ENCODE data around the gene CXCR5.
A peak's percentile ranks its signal among the peaks of the same experiment; 100 is the strongest.
"Not testable (repeated sequence)": the region's sequence is repeated elsewhere in the genome, so short reads cannot be mapped to it uniquely, and the experiment has no call there.

CXCR5 gene, protein sequence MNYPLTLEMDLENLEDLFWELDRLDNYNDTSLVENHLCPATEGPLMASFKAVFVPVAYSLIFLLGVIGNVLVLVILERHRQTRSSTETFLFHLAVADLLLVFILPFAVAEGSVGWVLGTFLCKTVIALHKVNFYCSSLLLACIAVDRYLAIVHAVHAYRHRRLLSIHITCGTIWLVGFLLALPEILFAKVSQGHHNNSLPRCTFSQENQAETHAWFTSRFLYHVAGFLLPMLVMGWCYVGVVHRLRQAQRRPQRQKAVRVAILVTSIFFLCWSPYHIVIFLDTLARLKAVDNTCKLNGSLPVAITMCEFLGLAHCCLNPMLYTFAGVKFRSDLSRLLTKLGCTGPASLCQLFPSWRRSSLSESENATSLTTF

DNA sequence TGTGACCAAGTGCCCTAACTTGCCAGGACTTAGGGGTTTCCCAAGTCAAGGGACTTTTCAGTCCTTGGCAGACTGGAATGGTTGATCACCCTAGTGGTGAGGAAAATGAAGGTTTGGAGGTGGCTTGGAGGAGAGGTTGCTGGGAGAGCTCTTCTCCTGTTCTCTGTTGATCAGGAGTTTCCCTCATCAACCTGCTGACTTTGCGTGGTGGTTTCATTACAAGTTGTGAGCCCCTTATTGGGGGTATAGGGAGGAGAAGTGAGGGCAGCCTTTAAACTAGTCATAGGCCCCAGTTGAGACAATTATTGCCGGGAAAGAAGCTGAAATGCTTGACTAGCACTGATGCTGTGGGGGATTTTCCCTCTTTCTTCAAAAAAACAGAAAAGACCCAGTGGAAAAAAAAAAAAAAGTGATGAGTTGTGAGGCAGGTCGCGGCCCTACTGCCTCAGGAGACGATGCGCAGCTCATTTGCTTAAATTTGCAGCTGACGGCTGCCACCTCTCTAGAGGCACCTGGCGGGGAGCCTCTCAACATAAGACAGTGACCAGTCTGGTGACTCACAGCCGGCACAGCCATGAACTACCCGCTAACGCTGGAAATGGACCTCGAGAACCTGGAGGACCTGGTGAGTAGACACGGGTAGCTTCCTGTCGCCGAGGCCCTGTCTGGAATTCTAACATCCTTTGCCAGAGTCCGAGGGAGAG is at the start of gene CXCR5:
TSS of gene CXCR5 (plus strand) at position 525 of the 704 bp plus-strand sequence. CDS start at position 575, 50 bp downstream.
- DNase-seq (ENCODE audit: low read depth in 2 of 2), result no peak

DNA sequence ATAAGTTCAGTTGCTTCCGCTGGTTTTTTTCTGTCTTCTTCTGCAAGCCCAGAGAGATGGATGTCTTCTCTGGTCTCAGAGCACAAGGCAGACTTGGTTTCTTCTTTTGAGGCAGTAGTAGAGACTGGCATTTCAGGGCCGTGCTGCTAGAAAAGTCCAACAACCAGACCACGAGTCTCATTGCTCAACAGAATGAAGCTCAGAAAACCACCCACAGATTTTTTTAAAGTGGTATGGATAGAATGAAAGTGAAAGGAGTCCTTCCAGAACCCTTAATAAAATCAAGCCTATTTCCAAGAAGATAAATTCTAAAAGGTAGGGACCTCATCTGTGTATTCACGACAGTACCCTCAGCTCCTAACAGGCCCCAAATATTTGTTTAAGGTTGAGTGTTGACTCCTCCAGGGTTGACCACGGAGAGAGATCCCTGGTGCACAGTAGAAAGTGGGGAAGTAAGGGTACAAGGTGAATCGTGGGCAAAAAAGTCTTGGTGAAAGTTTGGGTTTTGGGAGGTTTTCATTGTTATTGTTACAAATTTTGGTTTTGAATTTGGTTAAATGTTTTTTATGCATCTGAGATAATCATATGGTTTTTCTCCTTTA is 49.2 kb upstream of the CXCR5 start:
- DNase-seq (ENCODE audit: low read depth in 2 of 2), result no peak

DNA sequence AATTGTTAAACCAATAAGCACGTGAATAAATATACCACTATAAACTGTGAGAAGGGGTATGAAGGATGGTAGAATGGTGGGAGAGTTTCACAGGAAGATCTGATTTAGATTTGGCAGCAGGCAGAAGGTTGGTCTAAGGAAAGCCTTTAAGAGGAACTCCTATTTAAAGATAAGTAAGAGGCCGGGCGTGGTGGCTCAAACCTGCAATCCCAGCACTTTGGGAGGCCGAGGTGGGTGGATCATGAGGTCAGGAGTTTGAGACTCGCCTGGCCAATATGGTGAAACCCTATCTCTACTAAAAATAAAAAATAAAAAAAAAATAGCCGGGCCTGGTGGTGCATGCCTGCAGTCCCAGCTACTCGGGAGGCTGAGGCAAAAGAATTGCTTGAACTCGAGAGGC is 45.8 kb upstream of the CXCR5 start:
- DNase-seq (ENCODE audit: low read depth in 2 of 2), result no peak

DNA sequence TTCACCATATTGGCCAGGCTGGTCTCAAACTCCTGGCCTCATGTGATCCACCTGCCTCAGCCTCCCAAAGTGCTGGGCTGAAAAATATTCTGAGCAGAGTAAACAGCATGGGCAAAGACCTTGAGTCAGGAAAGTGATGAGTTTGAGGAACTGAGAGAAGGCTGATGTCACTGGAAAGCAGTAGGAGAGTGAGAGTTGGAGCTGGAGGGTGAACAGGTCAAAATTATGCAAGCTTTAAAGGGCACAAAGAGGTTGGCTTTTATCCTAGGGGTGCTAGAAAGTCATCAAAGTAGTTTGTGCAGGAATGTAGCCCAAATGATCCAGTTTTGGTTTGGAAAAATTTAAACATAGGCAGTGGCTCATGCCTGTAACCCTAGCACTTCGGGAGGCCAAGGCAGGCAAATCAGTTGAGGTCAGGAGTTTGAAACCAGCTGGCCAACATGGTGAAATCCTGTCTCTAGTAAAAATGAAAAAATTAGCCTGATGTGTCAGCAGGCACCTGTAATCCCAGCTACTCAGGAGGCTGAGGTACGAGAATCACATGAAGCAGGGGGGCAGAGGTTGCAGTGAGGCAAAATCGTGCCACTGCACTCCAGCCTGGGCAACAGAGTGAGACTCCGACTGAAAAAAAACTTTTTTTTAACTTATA is 44.7 kb upstream of the CXCR5 start:
- DNase-seq (ENCODE audit: low read depth in 2 of 2), result no peak

DNA sequence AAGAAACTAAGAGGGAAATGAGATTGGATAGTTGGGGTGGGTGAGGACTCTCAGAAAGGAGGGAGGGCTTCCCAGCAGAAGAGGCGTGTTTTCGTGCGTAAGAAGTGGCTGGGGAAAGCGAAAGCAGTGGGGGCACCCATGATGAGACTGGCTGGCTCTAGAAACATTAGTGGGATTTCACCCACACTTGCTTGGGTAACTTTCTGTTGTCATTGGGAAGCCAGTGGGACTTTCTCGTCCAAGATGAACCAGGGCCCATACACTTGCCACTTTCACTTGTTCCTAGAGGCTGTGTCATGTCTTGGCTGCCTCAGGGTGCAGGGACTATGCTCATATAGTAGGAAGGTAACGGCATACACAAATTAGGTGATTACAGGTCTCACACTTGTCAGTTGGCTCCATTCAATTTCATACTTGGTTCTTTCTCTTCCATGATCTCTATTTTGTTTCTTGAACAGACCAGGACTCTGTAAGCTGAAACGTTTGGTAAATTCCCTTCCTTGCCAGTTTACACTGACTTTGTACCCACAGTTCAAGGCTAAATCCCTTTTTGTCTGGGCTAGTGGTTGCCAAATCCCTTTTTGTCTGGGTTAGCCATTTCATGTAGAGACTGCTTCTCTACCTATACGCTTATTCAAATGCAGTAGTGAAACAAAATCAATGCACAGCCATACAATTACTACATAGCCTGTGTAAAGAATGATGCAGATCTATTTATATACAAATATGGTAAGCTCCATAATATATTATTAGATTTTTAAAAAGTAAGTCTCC is 42.0 kb upstream of the CXCR5 start:
- DNase-seq (ENCODE audit: low read depth in 2 of 2), result no peak

DNA sequence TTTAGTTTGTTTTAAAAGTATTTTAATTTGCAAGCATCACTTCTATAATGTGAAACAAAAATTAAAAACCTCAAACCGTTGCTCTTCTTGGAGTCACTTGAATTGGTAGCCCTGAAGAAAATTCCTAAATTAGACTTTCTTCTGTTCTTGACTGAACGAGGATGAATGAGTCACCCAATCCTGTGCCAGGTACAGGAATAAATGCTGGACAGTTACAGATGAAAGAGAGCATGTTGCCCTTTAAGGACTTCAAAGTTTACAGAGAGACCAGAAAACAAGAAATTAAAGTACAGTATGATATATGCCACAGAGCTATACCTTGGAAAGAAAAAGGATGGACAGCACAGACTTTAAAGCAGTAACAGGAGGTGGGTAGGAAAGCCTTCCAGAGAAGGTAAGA is 41.3 kb upstream of the CXCR5 start:
- DNase-seq (ENCODE audit: low read depth in 2 of 2), result no peak

DNA sequence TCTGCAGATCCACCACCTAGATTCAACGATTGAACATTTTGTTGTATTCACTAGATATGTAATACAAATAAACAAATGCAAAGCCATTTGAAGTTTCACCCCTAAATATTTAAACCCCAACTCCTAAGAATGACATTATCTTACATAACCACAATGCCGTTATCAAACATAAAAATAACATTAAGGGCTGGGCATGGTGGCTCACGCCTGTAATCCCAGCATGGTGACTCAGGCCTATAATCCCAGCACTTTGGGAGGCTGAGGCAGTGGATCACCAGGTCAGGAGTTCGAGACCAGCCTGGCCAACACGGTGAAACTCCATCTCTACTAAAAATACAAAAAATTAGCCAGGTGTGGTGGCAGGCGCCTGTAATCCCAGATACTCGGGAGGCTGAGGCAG is 40.8 kb upstream of the CXCR5 start:
- not testable (repeated sequence) for DNase-seq (ENCODE audit: low read depth in 2 of 2)

DNA sequence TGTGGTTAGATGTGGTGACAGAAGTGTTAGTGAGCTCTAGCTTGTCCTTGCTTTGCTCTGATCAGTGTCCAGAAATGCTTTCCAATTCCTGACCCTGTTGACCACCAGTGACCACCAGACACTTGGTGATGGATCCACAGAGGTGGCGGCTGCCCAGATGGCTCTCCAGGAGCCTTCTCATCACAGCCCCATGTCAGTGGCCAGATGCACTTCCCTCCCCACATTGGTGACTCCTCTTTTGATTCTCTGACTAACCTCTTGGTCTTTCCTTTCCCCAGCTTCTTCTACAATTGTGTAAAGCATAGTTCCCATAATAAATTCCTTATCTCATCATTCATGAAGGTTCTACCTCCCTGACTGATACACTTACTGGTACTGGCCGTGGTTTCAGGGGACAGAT is 40.1 kb upstream of the CXCR5 start:
- DNase-seq (ENCODE audit: low read depth in 2 of 2), result no peak

DNA sequence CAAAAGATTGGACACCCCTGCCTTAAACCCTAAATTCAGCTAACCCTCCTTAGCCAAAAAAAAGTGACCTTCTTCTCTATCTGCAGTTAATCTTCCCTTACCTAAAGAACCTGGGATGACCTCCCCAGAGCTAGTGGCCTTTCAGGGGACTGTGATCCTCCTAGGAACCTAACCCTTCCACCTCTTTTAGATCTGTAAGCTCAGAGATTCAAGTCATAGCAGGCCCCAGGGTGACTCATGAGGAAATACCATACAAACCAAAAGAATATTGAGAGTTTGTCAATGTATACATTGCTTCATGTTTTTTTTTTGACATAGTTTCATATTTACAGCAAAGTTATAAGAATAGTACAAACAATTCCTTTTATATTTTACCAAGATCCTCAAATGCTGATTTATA is 38.3 kb upstream of the CXCR5 start:
- peak; percentile 45 to 51 for DNase-seq (ENCODE audit: low read depth in 2 of 2)

DNA sequence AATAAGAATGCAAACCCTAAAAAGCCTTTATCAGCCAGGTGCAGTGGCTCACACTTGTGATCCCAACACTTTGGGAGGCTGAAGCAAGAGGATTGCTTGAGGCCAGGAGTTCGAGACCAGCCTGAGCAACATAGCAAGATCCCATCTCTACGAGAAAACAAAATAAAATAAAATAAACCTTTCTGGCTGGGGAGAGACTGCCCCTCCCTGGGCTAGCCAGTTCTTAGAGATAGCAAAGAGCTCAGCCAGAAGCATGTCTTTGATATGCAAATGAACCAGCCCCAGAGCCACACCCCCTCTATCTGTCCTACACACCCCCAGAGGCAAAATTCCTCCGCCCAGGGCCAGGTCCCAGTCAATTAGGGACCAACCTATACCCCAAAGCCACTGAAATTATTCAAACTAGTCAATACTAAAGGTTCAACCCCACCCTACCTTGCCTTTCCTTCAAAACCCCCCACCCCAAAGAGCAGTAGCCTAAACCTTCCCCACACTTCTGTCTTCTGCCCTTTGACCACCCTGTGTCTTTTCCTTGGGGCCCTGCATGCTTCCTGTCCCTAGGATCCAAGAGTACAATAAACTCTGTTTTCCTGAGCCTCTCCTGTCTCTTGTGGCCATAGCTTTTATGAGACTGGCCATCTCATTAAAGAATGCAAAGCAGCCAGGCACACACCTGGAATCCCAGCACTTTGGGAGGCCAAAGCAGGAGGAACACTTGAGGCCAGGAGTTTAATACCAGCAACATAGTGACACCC is 37.3 kb upstream of the CXCR5 start:
- DNase-seq (ENCODE audit: low read depth in 2 of 2), result no peak

DNA sequence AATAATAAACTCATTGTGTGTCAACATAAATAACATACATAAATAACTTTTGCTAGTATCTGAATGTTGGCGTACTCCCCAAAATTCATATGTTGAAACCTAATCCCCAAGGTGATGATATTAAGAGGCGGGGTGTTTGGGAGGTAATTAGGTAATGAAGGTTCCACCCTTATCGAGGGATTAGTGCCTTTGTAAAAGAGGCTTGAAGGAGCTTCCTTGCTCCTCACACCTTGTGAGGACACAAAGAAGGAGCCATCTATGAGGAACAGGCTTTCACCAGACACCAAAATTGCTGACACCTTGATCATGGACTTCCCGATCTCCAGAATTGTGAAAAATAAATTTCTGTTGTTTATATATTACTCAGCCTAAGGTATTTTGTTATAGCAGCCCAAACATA is 33.9 kb upstream of the CXCR5 start:
- no peak for DNase-seq (ENCODE audit: low read depth in 2 of 2)

DNA sequence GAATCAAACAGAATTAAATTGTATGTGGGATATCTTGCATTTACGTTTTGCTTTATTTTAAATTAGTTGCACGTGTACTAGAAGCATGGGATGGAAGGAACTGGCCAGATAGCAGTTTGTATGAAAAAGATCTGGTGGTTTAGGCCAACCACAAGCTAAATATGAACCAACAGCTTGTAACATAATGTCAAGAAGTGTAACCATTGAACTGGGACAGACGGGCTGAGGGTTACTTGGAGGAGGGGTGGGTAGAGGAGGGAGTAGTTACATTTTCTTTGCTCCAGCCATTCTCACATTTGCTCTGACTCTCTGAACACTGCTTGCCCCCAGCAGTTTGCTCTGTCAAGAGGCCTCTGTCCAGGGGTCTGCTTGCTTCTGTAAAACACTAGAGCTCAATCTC is 31.7 kb upstream of the CXCR5 start:
- no peak for DNase-seq (ENCODE audit: low read depth in 2 of 2)

DNA sequence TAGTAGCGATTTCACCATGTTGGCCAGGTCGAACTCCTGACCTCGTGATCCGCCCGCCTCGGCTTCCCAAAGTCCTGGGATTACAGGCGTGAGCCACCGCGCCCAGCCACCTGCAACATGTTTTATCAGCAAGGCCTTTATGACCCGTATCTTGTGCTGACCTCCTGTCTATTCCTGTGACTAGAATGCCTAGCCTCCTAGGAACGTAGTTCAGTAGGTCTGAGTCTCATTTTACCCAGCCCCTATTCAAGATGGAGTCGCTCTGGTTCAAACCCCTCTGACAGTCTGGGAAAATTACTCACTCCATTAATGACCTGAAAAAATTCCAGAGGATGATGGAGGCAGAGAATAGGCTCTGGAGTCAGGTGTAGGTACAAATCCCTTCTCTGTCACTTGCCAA is 30.0 kb upstream of the CXCR5 start:
- DNase-seq (ENCODE audit: low read depth in 2 of 2), result no peak

DNA sequence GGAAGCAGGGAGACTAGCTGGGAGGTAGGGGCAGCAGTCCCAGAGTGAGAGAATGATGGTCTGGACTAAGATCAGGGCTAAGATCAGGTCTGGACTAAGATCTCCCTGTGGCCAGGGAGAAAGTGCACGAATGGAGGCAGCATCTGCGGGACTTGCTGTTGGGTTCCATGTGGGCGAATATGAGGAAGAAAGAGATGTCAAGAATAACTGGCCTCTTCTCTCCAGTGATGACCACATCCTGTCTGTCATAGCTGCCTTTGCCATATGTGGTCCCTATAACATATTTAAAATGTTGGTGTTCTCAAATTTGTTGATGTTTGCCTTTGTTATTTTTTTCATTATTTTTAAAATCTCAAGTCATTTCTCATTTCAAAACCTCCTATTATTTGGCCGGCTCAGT is 27.4 kb upstream of the CXCR5 start:
- DNase-seq (ENCODE audit: low read depth in 2 of 2), result no peak

DNA sequence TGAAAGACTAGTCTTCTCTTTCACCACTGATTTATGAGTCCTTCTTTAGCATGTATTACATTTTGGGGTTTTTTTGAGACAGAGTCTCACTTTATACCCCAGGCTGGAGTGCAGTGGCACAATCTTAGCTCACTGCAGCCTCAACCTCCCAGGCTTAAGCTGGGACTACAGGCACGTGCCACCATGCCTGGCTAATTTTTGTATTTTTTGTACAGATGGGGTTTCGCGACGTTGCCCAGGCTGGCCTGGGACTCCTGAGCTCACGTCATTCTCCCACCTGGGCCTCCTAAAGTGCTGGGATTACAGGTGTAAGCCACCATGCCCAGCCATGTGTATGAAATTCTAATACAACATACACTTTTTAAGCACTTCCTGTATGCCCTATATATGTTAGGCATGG is 26.3 kb upstream of the CXCR5 start:
- no peak for DNase-seq (ENCODE audit: low read depth in 2 of 2)

DNA sequence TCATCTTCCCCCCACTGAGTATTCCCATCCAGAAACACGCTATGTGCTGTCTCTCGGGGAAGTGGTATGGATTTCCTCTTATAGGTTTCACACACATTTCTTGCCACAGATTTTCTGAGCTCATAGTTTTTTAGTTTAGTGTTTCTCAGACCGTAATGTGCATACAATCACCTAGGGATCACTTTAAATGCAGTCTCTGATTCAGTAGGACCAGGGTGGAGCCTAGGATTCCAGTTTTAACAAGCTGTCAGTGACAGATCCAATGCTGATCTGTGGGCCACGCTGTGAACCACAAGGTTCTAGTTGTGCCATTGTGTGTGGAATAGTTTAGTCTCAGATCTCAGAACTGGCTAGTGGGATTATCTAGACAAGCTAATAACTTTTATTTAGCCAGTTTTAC is 23.7 kb upstream of the CXCR5 start:
- DNase-seq (ENCODE audit: low read depth in 2 of 2), result no peak

DNA sequence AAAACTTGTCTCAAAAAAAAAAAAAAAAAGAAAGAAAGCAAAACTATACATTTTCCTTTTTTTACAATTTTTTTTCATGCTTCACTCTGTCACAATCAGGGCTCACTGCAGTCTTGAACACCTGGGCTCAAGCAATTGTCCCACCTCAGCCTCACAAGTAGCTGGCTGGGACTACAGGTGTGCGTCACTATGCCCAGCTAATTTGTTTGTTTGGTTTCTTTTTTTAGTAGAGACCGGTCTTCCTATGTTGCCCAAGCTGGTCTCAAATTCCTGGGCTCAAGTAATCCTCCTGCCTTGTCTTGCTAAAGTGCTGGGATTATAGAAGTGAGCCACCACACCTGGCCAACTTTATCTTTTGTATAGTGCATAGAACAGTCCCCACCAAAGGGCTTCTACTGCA is 15.0 kb upstream of the CXCR5 start:
- DNase-seq (ENCODE audit: low read depth in 2 of 2), result no peak

DNA sequence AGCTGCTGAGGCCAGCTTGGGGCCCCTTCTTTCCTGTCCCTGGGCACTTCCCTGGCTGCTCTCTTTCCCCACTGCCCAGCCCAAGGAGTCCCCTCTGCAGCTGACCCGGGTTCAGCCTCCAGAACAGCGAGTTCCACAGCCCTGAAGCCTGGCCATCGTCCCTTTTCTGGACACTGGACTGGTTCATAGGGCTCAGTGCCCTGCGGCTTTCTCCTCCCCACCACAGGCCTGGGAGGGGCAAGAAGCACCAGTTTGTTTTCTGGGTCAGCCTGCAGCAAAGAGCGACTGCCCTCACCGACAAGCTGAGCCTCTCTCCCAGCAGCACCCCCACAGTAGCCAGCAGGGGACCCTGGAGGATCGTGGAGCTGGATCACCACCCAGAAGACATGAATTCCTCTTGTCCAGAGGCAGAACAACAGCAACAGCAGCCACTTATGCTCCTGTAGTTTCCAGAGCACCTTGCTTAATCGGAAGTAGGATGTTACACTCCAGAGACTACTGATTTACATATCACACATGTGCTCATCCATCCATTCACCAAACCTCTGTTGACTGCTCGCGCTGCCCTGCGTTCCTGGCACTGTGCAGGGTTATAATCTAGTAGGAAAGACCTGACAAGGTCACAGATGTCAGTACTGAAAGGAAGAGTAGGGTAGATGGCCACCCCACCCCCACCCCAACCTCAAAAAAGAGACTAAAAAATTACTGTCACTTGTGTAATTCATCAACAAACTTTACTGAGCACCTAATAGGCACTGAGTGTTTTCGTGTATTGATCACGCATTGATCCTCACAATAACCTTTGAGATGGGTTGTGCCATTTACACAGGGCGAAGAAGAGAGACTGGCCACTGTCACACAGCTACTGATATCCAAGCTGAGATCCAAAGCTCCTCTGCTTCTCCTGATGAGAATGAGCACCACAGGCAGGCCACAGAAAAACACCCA is 13.0 kb upstream of the CXCR5 start:
- DNase-seq (ENCODE audit: low read depth in 2 of 2), result no peak

DNA sequence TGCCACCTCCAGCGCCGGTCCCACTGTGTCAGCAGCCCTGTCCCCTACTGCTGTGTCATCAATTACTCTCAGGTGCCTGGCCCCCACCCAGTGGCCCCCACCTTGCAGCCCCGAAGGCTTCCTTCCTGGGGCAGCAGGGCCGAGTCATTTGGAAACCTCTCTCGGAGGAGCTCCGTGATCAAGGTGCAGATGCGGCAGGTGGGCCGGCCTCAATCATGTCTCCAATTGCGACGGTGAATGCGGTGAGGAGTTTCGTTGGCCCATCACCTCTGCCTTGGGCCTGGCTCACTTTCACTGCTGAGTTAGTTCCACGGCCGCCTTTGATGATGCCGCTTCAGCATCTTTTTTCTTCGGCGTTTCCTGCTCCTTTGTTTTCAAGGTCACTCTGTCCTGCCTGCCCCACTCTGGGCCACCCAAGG is 11.3 kb upstream of the CXCR5 start:
- DNase-seq (ENCODE audit: low read depth in 2 of 2), result no peak

DNA sequence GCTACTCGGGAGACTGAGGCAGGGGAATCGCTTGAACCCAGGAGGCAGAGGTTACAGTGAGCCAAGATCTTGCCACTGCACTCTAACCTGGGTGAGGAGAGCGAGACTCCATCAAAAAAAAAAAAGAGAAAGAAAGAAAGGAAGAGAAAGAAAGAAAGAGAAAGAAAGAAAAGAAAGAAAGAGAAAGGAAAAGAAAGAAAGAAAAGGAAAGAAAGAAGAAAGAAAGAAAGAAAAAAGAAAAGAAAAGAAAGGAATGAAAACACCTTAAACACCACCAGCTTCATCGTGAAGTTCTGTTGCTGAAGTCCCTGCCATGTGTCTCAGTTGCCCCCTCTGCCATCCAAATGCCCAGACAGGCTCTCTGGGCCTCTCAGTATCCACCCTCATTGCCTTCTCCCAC is 9.9 kb upstream of the CXCR5 start:
- no peak for DNase-seq (ENCODE audit: low read depth in 2 of 2)

Data from fibroblast of skin of left quadriceps (primary cell).